HuH-7.5 (cell line): ENCODE data around the gene NKAPL.
A peak's percentile ranks its signal among the peaks of the same experiment; 100 is the strongest.

Experiments used
- DNase-seq: peaks from one replicate; pipeline ENCODE4 v3.0.0; 2011; ENCODE audit warnings: low spot score

The NKAPL gene

GRCh38 chr6:28258877-28259777 lies at the start of gene NKAPL:
Gene NKAPL (plus strand): TSS chr6:28259297. CDS start chr6:28259372, 75 bp downstream.
- DNase-seq, result no peak

GRCh38 chr6:28209753-28210535 lies 49.2 kb upstream of the NKAPL start:
- DNase-seq, result no peak

- no peak for DNase-seq
Measured at GRCh38 chr6:28211840-28212509, 47.1 kb upstream of the NKAPL start.

- no peak for DNase-seq
Measured at GRCh38 chr6:28212510-28213212, 46.4 kb upstream of the NKAPL start.

- no peak for DNase-seq
Measured at GRCh38 chr6:28213213-28213523, 45.9 kb upstream of the NKAPL start.

- no peak for DNase-seq
Measured at GRCh38 chr6:28215425-28215824, 43.7 kb upstream of the NKAPL start.

GRCh38 chr6:28217890-28218289 lies 41.2 kb upstream of the NKAPL start:
- no peak for DNase-seq

- peak; percentile 68 for DNase-seq
Measured at GRCh38 chr6:28218312-28219248, 40.5 kb upstream of the NKAPL start.

GRCh38 chr6:28220257-28221133 lies 38.6 kb upstream of the NKAPL start:
- no peak for DNase-seq

- DNase-seq, result no peak
Measured at GRCh38 chr6:28224131-28225055, 34.7 kb upstream of the NKAPL start.

GRCh38 chr6:28225056-28225834 lies 33.9 kb upstream of the NKAPL start, which contains the start of gene ZSCAN9:
Gene ZSCAN9 (plus strand): TSS chr6:28225275. CDS start chr6:28227085, 1,810 bp downstream.
- peak; percentile 54 for DNase-seq

GRCh38 chr6:28226460-28226859 lies 32.6 kb upstream of the NKAPL start:
- no peak for DNase-seq

- DNase-seq, result no peak
Measured at GRCh38 chr6:28232785-28233184, 26.3 kb upstream of the NKAPL start.

GRCh38 chr6:28235912-28236452 lies 23.1 kb upstream of the NKAPL start:
- no peak for DNase-seq

- DNase-seq, result no peak
Measured at GRCh38 chr6:28239636-28240035, 19.5 kb upstream of the NKAPL start.

- DNase-seq, result no peak
Measured at GRCh38 chr6:28240471-28240870, 18.6 kb upstream of the NKAPL start.

- no peak for DNase-seq
Measured at GRCh38 chr6:28243946-28244345, 15.2 kb upstream of the NKAPL start.
